Central memory CD4-positive, alpha-beta T cell (primary cell): ENCODE measurements around the gene RHOBTB3.

Experiments
- DNase-seq: peaks from one replicate; pipeline ENCODE4 v3.0.0; 2022

RHOBTB3 gene

DNA sequence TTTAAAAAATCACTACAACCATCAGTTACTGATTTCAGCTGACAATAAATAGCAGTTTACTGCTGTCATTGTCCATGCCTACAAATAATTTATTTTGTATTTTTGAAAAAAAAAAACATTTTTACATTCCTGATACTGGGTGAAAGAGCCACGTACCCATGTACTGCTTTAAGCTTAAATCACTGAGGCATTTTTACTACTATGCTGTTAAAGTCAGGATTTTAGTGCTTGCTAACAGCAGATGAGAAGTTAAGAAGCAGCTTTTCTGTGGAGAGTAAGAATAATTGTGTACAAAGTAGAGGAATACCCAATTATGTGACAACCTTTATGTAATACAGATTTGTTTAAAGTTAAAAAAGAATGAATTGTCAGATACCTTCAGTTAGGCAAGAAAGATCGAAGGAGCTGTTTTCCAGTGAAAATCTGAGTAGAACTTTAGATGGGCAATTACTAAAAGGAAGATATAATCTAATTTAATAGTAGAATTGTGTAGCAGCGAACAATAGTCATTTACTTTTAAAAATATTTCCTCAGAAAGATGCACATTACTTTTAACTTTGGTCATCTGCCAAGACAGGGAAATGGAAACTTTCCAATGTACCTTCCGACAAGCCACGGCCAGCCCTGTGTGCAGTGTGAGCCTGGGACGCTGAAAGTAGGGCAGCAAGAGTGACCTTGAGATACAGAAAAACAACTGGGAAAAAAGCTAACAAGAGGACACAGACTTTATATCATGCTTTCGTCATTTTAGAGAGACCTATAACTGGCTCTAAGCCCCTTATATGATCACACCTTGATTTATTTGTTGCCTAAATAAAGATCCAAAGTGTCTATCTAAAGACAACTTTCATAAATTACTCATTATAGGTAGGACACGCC, 39.9 kb downstream of the RHOBTB3 start:
- DNase-seq, result no peak

DNA sequence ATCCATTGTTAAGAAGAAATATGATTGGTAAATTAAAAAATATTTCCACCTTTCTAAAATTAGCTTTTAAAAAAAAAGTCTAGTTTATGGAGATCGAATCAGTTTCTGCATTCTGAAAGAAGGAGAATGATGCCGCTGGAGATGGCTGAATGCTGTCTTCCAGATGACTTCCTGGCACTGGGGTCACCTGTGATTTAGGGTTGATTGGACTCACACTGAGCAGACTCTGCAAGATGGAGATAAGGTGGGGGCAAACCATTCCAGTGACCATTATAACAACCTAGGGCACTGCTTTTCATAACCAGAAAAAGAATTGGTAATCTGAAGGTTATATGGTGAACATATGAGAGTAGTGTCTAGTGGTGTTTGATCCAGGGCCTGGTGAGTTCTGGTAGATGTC, 40.8 kb downstream of the RHOBTB3 start:
- DNase-seq, result no peak

DNA sequence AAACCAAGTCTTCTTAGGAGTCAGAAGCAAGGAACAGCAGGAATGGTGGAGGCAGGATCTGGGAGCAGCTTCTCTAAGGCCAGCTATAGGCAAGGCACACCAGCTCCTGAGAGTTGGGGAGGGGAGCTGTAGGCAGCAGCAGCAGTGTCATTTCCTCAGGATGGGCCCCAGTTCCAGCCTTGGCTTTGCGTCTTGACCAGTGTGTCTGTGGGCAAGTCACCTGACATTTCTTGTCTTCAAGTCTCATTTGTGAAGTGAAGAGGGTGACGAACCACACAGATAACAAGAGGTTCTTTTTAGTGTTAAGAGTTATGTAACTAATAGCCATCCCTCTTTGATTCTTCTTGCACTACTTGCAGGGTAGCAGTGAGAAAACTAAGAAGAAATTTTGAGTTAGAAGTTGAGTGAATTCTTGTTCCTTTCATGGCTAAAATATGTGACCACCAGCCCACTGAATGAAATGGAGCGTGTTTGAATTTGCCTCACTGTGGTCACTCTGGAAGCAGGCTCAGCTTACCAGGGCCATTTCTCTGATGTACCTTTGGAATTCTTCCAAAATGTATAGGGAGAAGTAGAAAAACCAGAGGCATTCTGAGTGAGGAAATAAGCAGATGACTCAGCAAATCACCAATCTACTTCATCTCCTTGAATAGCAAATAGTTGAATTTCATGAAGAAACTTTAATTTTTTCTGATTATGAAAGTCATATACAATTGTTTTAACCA, 42.4 kb downstream of the RHOBTB3 start:
- DNase-seq, result no peak

DNA sequence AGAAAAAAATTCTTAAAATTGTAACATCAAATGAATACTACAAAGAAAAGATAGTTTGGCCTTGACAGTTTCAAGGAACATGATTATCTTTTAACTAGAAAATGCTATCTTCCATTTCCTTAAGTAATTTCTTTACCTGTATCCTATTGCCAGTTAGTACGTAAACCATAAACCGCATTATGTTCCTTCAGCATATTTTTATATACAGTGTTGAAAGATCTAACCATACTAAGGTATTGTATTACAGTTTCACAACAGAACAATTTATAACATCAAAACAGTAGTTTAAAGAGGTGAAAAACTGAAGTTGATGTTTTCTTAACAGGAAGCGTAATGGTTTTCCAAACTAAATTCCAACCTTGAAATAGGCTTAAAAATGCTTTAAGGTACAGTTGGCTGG, 46.3 kb downstream of the RHOBTB3 start:
- no peak for DNase-seq

DNA sequence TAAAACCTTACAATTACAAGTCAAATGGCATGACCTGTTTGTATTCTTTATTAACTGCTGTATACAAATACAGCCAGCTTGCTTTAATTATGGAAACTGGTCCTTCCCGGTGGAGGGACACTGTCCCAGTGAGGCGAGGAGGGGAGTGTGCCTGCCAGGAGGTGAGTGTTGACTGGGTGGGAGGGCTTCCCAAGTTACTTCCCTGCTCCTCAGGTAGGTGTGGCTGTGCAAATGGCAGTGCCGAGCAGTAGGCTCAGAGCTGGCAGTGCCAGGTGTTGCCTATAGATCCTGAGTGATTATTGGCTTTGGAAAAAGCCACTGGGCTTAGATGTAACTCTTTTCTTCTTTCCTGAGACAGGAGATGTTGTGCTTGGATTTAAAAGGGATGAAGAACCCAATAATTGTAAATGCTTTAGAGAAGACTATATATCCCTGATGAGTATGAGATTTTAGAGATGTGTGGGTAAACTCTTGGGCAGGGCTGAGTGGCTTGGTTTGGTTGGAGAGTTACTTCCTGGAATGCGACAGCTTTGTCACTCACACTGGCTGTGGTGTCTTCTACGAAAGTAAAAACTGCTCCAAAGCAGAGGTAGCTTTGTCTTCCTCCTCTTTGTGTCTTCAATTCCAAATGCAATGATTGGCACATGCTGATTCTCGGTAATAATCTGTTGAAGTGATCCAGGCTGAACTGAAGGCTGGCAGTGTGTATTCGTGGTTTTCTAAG, 47.7 kb downstream of the RHOBTB3 start:
- no peak for DNase-seq

DNA sequence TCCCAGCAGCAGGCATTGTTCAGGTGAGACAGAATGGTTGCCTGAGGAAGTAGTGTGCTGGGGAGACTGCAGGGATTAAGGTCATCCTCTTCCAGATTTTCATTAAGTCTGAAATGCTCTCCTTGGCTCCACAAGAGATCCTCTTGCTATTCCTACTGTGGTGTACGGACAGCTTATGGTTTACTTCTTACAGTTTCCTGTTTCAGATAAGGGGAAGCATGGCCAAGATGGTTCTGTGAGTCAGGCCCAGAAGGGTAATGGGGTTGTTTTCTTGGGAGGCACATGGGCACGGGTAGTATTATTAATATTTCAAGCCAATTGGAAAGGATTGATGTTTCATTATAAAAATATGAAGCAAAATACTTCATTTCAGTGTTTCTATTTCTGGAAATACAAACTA, 48.5 kb downstream of the RHOBTB3 start:
- DNase-seq, result no peak

DNA sequence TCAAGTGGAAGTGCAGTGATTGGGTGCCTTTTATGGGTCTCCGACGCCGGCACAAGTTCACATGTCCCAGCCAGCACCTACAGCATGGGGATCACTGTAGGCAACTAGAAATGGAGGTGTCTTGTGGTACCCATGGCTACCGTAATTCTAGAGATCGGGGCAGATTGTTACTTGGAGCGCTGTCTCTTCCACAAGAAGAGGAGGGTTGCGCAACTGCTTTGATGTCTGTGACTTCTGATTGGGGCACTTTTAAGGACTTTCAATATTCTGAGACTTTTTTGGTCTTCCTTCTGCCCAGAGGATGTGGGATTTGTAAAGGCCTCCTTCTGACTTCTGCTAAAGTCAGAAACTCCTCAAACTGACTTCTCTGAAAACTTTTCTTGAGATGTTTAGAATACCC, 49.5 kb downstream of the RHOBTB3 start:
- no peak for DNase-seq

DNA sequence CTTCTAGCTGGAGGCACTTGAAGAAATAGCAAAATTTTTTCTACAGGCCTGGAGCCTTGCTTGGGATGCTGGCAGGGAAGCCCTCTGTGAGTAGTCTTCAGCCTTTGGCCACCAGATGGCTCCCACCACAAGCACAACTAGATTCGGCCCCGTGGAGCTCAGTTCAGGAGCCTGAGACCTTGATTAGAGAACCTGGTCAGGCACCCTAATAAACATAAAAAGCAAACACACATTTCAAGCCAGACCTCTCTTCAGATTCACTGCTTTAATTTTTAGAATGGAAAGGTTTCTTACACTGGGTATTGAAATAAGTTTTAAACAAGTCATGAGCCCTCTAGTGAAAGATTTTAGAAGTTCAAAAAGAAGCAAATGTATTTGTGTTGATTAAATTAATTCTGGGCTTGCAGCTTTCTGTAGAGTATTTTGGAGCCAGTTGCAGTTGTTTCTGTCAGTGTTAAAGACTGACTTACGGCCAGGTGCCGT, 50.0 kb downstream of the RHOBTB3 start:
- peak; percentile 65 for DNase-seq

DNA sequence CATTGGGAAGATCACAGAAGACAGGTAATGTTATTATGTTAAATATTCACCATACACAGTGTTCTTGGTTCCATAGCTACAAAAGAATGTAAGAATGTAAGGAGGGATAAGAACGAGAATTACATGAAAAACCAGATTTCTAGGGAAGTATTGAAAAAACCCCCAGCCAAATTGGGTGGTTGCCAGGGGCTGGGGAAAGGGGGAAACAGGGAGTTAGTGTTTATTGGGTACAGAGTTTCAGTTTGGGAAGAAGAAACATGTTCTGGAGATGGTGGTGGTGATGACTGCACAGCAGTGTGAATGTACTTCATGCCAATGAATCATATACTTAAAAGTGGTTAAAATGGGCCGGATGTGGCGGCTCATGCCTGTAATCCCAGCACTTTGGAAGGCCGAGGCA, 51.0 kb downstream of the RHOBTB3 start:
- DNase-seq, result no peak

DNA sequence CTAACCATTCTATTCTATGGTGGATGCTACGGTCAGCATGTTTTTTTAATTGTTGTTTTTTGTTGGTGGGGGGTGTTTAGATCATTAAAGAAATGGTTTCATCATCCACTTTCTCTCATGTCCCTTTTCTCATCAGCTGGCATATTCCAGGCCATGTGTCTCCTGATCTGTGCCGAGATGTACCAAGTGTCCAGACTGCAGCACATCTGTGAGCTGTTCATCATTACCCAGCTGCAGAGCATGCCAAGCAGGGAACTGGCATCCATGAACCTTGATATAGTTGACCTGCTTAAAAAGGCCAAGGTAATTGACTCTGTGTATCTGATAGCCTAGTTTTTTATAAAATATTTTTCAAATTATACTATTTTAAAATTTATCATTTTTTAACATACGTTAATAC, 52.5 kb downstream of the RHOBTB3 start:
- DNase-seq, result no peak

DNA sequence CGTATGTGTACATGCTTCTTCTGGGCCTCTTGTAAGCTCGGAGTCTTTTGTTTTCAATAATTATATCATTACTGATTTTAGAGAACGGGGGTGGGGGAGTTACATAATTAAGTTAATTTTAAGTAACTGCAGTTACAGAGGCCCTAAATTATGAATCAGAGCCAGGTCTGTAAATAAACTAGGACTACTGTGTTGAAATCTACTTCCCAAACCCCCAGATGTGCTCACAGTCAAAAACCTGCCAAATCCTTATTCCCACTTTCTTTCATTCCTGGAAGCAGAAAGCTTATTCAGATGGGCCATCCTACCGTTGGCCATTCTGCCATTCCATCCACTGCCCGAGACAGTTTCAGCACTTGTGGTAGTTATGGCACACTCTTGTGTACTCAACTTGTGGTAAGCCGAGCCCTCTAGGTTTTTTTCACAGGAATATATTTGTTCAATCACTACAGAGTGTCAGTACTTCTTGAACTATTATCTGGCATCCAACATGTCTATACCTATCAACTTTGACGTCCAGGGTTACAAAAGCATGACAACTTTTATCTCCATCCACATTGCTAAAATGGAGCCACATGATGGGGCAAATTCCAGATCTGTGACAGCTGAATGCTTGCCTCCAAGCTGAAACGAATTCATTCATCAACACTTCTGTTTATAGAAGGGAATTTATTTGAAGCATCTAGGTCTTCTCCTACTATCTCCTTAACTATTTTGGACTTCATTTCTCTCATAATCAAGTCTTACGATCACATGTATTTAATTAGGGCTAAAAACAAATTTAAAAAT, 53.6 kb downstream of the RHOBTB3 start:
- no peak for DNase-seq

DNA sequence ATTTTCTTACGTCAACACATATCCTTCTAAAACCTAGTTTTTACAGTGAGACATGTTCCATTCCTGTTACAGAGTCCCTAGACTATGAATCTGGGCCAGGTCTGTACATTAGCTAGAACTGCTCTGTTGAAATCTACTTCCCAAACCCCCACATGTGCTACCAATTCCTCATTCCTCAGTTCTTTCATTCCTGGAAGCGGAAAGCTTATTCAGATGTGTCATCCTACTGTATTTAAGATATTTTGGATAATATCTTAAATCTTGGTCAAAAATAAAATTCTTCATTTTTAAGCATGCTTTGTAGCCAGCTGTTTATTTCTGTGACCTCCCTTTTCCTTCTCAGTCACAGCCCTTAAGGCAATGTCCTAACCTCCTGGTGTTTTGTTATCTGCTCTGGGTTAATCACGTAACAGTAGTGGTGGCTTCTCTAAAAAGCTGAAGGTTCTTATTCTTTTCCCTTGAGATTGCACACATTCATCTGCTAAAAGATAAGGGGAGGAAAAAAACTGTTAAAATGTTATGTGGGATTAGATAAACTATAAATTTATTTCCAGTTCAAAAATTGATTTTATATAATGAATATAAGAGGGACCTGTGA, 55.8 kb downstream of the RHOBTB3 start:
- no peak for DNase-seq

DNA sequence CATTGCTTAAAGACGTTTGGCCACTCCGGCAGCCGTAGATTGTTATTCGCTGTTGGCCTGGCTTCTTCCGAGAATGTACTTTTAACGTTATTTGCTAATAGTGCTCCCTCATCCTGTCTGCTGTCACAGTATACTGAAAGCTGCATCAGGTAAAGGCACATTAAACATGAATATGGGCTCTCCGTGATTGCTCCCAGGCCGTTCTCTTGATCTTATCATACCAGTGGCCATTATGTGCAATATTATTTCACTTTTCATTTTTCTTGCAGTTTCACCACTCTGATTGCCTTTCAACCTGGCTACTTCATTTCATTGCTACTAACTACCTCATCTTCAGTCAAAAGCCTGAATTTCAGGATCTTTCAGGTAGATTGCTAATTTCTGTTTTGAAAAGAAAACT, 57.4 kb downstream of the RHOBTB3 start:
- no peak for DNase-seq

DNA sequence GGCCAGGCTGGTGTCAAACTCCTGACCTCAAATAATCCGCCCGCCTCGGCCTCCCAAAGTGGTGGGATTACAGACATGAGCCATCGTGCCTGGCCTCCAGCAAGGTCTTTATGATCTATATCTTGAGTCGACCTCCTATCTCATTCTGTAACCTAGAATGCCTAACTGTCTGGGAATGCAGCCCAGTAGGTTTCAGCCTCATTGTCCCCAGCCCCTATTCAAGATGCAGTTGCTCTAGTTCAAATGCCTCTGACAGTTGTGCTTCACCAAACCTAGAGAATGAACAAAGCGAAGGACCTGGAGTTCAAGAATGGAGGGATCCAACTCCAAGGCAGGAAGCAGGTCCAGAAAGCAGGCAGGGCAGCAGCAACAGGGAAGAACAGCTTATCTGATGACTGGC, 60.6 kb downstream of the RHOBTB3 start:
- DNase-seq, result no peak

DNA sequence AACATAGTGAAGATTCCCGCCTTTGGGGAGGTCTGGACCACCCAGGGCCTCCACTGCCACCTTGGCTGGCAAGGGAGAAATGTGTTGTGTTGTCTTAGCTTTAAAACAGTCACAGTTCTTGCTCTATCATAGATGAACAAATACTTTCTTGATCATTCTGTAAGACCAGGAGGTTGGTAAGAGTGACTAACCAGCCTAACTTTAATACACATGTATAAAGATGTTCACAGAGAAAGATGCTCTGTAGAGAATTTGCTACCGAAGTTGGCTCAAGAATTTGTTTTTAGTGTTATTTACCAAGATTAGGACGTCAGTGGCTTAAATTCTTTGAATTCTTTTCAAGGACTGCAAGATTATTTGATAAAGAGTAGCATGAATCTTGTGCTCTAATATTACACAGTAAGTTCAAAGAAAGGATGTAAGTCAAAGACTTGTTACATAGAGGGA, 63.0 kb downstream of the RHOBTB3 start:
- DNase-seq, result no peak

DNA sequence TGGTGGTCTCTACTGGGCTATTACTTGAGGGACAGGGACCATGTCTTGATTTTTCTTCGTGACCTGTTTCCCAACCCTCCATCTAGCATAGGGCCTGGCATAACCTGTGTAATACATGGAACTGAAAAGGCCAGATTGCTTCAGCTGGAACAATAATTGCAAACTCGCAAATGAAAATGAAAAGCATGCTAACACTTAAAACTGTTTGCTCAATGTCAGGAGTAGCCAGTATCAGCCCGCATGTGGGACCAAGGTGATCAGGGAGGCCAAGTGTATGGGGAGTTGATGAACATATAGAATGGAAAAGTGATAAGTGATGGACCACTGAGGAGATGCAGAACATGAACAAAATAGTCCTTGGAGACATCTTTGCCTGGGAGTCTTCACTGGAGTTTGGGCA, 66.2 kb downstream of the RHOBTB3 start:
- no peak for DNase-seq

DNA sequence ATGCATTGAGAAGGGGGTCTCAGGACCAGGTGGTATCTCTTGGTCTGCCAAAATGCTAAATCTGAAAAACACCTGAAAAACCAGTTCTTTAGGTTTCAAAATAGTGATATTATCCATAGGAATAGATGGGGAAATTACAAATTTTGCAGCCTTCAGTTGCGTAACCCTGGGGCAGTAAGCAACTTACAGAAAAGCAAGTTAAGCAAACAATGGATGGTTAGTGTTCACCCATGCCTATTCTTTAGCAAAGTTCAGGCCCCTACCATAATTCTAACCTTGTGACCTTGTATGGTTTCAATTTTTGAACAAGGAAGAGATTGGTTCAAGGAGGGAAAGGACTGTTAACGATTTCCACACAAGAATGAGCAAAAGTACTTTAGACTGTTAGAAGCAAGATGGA, 66.9 kb downstream of the RHOBTB3 start:
- DNase-seq, result no peak

DNA sequence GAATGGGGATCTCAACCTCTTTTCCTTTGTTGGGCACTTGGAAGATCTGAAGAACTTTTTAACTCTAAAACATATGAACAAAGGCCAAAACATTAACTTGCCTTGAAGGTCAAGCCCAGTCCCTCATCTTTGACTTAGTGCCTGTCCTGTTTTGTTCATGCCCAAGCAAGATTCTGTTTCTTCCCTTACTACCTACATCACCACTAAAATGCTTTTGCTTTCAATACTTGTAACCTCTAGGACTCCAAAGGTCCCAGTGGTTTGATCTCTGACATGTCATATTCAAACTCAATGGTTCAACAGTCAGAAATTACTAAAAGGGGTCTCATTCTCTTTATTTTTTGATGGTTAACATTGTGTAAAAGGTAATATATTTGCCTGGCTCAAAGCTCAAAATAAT, 67.4 kb downstream of the RHOBTB3 start:
- DNase-seq, result no peak

DNA sequence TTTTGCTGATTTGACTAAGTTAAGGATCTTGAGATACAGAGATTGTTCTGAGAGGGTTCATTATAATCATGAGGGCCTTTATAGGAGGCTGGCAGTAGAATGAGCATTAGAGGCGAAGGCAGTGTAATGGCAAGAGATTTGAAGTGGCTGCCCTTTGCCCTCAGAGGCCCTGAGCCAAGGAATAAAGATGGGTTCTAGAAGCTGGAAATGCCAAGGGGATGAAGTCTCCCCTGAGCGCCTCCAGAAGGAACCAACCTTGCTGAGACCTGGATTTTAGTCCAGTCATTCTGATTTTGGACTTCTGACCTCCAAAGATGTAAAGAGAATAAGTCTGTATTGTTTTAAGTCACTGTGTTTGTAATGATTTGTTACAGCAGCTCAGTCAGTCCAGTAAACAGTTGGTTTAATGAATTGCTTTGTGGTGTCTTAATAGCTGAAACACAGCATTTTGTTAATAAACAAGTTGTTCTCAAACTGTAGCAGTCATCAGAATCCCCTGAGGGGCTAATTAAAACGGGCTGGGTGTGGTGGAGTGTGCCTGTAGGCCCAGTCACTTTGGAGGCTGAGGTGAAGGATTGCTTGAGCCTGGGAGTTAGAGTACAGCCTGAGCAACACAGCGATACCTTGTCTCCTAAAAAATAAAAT, 68.2 kb downstream of the RHOBTB3 start:
- DNase-seq, result no peak

DNA sequence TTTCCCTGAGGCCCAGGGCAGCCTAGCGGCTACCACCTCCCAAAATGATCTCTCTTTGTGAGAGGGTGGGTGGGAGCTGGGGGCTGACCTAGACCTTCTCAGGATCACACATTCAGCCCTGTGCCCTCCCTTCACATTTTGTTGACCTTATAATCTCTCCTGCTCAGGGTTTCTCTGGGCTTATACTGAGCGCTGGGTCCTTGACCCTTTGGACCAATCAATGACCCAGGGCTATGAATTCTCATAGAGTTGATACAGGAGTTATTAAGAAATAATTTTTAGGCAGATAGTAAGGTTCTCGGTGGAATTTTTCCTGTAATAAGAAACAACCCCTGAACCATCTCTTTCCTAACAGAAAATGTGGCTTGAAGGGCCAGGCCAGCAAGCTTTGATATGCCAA, 69.4 kb downstream of the RHOBTB3 start:
- no peak for DNase-seq

DNA sequence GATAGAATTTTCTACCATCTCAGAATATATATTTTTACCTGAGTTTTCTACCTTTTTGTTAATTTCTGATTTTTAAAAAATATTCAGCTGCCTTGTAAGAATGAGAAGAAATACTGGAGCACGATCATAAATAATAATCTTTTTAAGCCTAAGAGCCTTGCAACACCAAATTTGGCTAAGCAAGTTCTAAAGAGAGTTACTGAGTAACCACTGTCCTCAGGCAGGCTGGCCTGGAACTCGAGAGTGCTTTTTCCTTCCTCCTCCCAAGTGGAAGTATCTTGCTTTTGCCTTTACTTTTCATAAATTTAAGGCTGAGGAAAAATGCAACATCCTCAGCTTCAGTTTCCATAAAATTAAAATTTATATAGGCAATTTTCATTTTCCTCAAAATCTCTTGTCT, 70.4 kb downstream of the RHOBTB3 start:
- DNase-seq, result no peak

DNA sequence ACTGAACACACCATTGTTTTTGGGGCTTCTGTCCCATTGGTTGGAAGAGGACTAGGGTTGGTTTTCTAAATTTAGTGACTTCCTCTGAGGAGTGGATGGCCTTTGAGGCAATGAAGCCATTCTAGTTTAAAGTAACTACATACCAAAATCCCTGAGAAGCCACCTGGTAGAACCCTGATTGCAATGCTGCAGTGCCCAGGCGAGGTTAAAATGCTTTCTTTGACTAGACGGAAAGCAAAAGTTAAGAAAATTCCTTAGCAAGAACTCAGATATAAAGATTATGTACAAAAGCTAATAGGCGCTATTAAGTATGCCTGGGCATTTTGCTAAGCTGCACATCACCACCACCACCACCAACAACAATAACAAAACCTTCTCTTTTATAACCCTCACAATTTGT, 70.8 kb downstream of the RHOBTB3 start:
- DNase-seq, result no peak
